Astrocyte of the hippocampus (primary cell): ENCODE data around the gene TIMM29.
"Not testable (repeated sequence)": the region's sequence is repeated elsewhere in the genome, so short reads cannot be mapped to it uniquely, and the experiment has no call there.

ENCODE experiments used
- DNase-seq: peaks from one replicate; pipeline ENCODE4 v3.0.0; 2011; ENCODE audit warnings: low read depth, low spot score

The TIMM29 gene

GRCh38 chr19:10912619-10913018 lies 16.0 kb upstream of the TIMM29 start:
- no peak for DNase-seq

- DNase-seq = no peak
These were observed 14.8 kb upstream of the TIMM29 start for GRCh38 chr19:10913716-10914340.

- DNase-seq = peak; percentile 56
These were observed 13.2 kb upstream of the TIMM29 start for GRCh38 chr19:10915130-10916091.

GRCh38 chr19:10916602-10917001 lies 12.0 kb upstream of the TIMM29 start:
- no peak for DNase-seq

- no peak for DNase-seq
These were observed 10.3 kb upstream of the TIMM29 start for GRCh38 chr19:10918359-10918758.

- no peak for DNase-seq
These were observed 9.0 kb upstream of the TIMM29 start for GRCh38 chr19:10919352-10920287.

GRCh38 chr19:10920288-10920655 lies 8.3 kb upstream of the TIMM29 start:
- DNase-seq = no peak

- no peak for DNase-seq
These were observed 7.8 kb upstream of the TIMM29 start for GRCh38 chr19:10920781-10921180.

GRCh38 chr19:10921199-10921909 lies 7.3 kb upstream of the TIMM29 start:
- DNase-seq = no peak

- no peak for DNase-seq
These were observed 6.5 kb upstream of the TIMM29 start for GRCh38 chr19:10921910-10922637.

GRCh38 chr19:10922638-10923014 lies 6.0 kb upstream of the TIMM29 start:
- no peak for DNase-seq

- DNase-seq = no peak
These were observed 5.1 kb upstream of the TIMM29 start for GRCh38 chr19:10923260-10924112.

GRCh38 chr19:10924597-10924996 lies 4.0 kb upstream of the TIMM29 start:
- DNase-seq = no peak

- DNase-seq = no peak
These were observed 665 bp upstream of the TIMM29 start for GRCh38 chr19:10927730-10928562.

GRCh38 chr19:10929402-10929794 lies 787 bp downstream of the TIMM29 start:
- no peak for DNase-seq

- no peak for DNase-seq
These were observed 6.9 kb downstream of the TIMM29 start for GRCh38 chr19:10935371-10936059.

GRCh38 chr19:10936661-10937084 lies 8.1 kb downstream of the TIMM29 start:
- peak; percentile 88 for DNase-seq

GRCh38 chr19:10941649-10942048 lies 13.0 kb downstream of the TIMM29 start:
- DNase-seq = not testable (repeated sequence)
